K562 (cell line): Measurements from ENCODE around the gene TACR2. TPM values are rescaled to one million over a fixed set of nuclear protein-coding genes. Genes with fewer than 3 reads are reported as not detected.

Experiments
- ATAC-seq: fragments of 200-7000 bp; cut with Tn5 transposase; 3 replicates; pipeline ENCODE4 v1.9.1; 2020; ENCODE audit warnings: moderate library complexity
- BruUV-seq: library from RNA; stranded (reverse); fragments of 400-500 nt; replicated peaks from 2 replicates; lab custom pipeline; 2021; lab: Mats Ljungman, UMichigan
- CTCF ChIA-PET: fragments of 300-600 bp; formaldehyde crosslinking; extraction: SDS; loops from one replicate; lab custom pipeline; 2021; ENCODE audit warnings: low intra/inter-chr PET ratio; lab: Yijun Ruan, JAX
- POLR2A ChIA-PET: fragments of 300-600, 350-650 bp; sonication (Branson Sonifier 250); formaldehyde crosslinking; extraction: SDS; loops from one replicate; lab custom pipeline; 2021; ENCODE audit warnings: antibody characterized with exemption, inconsistent platforms; lab: Yijun Ruan, JAX
- DNase-seq, 4 experiments: peaks; one replicate each; pipeline versions ENCODE4 v3.0.0 to v3.0.0-alpha.2; 2011 to 2018; ENCODE audit warnings: low spot score in 3 of 4, mixed read lengths in 3 of 4; ENCODE audit errors: extremely low read depth in 1 of 4
- FAIRE-seq: peaks from 2 replicates; lab custom pipeline; 2011; peaks lifted over from hg19 to GRCh38; lab: Jason Lieb, UNC
- H2AFZ ChIP-seq: 2 replicates; pipeline ENCODE4 v1.6.0; 2011; ENCODE audit warnings: low read depth, low read length, control low read depth, inconsistent platforms
- H3K27ac ChIP-seq: fragments of 200-600 bp; 3 replicates; pipeline ENCODE4 v1.8.0; 2011; ENCODE audit warnings: low read depth, mild to moderate bottlenecking, control low read depth, inconsistent platforms, low read length, moderate library complexity, mixed read lengths; ENCODE audit errors: extremely low read depth
- H3K27me3 ChIP-seq, 2 experiments: fragments of 300-600 bp in 1 of 2; 2 replicates in 1 of 2; 3 replicates in 1 of 2; pipeline versions ENCODE4 v1.6.0 to v1.8.0; 2011; ENCODE audit warnings: inconsistent platforms in 2 of 2, low read length in 2 of 2, mild to moderate bottlenecking in 1 of 2, mixed read lengths in 1 of 2, moderate library complexity in 1 of 2; ENCODE audit not compliant: control insufficient read depth in 2 of 2, insufficient read depth in 2 of 2
- H3K36me3 ChIP-seq: fragments of 300-600 bp; 3 replicates; pipeline ENCODE4 v1.8.0; 2011; ENCODE audit warnings: mild to moderate bottlenecking, low read length, inconsistent platforms; ENCODE audit not compliant: control insufficient read depth, insufficient read depth
- H3K4me1 ChIP-seq, 2 experiments: fragments of 200-600 bp in 1 of 2; replicated peaks in 1 of 2; 2 replicates in 1 of 2; 3 replicates in 1 of 2; pipeline versions ENCODE4 v1.5.1 to v1.8.0; 2011; ENCODE audit warnings: inconsistent platforms in 2 of 2, low read length in 2 of 2, mild to moderate bottlenecking in 1 of 2, mixed read lengths in 1 of 2, moderate library complexity in 1 of 2; ENCODE audit not compliant: control insufficient read depth in 2 of 2, insufficient read depth in 2 of 2
- H3K4me2 ChIP-seq: 2 replicates; pipeline ENCODE4 v1.6.1; 2011; ENCODE audit warnings: low read length, control low read depth, inconsistent platforms, mixed read lengths; ENCODE audit not compliant: insufficient read depth
- H3K4me3 ChIP-seq: fragments of 200-600 bp; sonication (generic), shearing (Covaris generic); 2 replicates; pipeline ENCODE4 v1.5.1; 2016; ENCODE audit warnings: control low read depth, inconsistent platforms
- H3K79me2 ChIP-seq: fragments of 200-600 bp; 3 replicates; pipeline ENCODE4 v1.8.0; 2011; ENCODE audit warnings: low read length, inconsistent platforms; ENCODE audit not compliant: control insufficient read depth, insufficient read depth
- H3K9ac ChIP-seq, 2 experiments: 2 replicates each; pipeline versions ENCODE4 v1.6.0 to v1.6.1; 2011; ENCODE audit warnings: low read depth in 2 of 2, low read length in 2 of 2, control low read depth in 1 of 2, inconsistent platforms in 1 of 2, mild to moderate bottlenecking in 1 of 2, mixed read lengths in 1 of 2; ENCODE audit not compliant: insufficient read depth in 1 of 2
- H3K9me1 ChIP-seq: one replicate; pipeline ENCODE4 v1.6.0; 2011; ENCODE audit warnings: inconsistent platforms, mild to moderate bottlenecking, low read length, moderate library complexity; ENCODE audit not compliant: control insufficient read depth, insufficient read depth
- H3K9me3 ChIP-seq: replicated peaks from 2 replicates; pipeline ENCODE4 v1.5.1; 2011; ENCODE audit warnings: low read depth, low read length, inconsistent platforms; ENCODE audit not compliant: control insufficient read depth, insufficient read depth
- H4K20me1 ChIP-seq: replicated peaks from 2 replicates; pipeline ENCODE4 v1.6.1; 2011; ENCODE audit warnings: low read length, inconsistent platforms, mixed read lengths; ENCODE audit not compliant: control insufficient read depth, insufficient read depth
- BHLHE40 ChIP-seq: IDR thresholded peaks from 2 replicates; pipeline ENCODE4 v1.6.1; 2011; ENCODE audit warnings: low read length, improper control_type of control experiment
- CBX2 ChIP-seq: fragments of 200-600 bp; sonication (generic); IDR thresholded peaks from one replicate; pipeline ENCODE4 v1.6.1; 2012; ENCODE audit warnings: mild to moderate bottlenecking, low read length, inconsistent platforms; ENCODE audit not compliant: insufficient read depth, poor library complexity, severe bottlenecking
- ESRRB ChIP-seq: fragments of 250-450 bp; sonication (Bioruptor Pico); IDR thresholded peaks from 2 replicates; pipeline ENCODE4 v1.5.0; 2020; ENCODE audit warnings: mild to moderate bottlenecking, moderate library complexity, borderline replicate concordance
- RBM15 ChIP-seq: fragments of 200-400 bp; formaldehyde crosslinking; IDR thresholded peaks from 2 replicates; pipeline ENCODE4 v1.6.1; 2018; ENCODE audit warnings: mild to moderate bottlenecking, low read length, moderate library complexity; ENCODE audit not compliant: insufficient read depth
- SPI1 ChIP-seq: IDR thresholded peaks from 2 replicates; pipeline ENCODE4 v1.6.1; 2011; ENCODE audit warnings: low read depth, low read length, control low read depth, borderline replicate concordance
- SRF ChIP-seq, 2 experiments: fragments of 250-450, 450-650 bp in 1 of 2; sonication (Bioruptor Pico) in 1 of 2; sonication (generic) in 1 of 2; formaldehyde crosslinking; IDR thresholded peaks; 2 replicates each; pipeline versions ENCODE4 v1.5.0 to v1.5.1; 2020 to 2022; ENCODE audit warnings: mild to moderate bottlenecking in 1 of 2, missing genetic modification reagents in 1 of 2
- YY1 ChIP-seq, 3 experiments: IDR thresholded peaks; 2 replicates each; pipeline ENCODE4 v1.6.1; 2011; ENCODE audit warnings: low read length in 2 of 3, mild to moderate bottlenecking in 2 of 3, moderate library complexity in 2 of 3, borderline replicate concordance in 1 of 3, control low read depth in 1 of 3, low read depth in 1 of 3; ENCODE audit not compliant: insufficient read depth in 3 of 3, insufficient replicate concordance in 2 of 3, control insufficient read depth in 1 of 3, insufficient read length in 1 of 3; ENCODE audit errors: extremely low read depth in 1 of 3
- ZKSCAN1 ChIP-seq: fragments of 150-350 bp; IDR thresholded peaks from 2 replicates; pipeline ENCODE4 v1.6.1; 2016; ENCODE audit warnings: low read depth, low read length
- ZNF184 ChIP-seq: sonication (generic); formaldehyde crosslinking; IDR thresholded peaks from 2 replicates; pipeline ENCODE4 v1.5.0; 2020; ENCODE audit warnings: missing genetic modification reagents
- ZNF41 ChIP-seq: fragments of 250-450 bp; sonication (Bioruptor Pico); conservative IDR thresholded peaks from 2 replicates; pipeline ENCODE4 v1.4.0; 2020; ENCODE audit warnings: mild to moderate bottlenecking
- ZSCAN32 ChIP-seq: fragments of 450-650 bp; formaldehyde crosslinking; IDR thresholded peaks from 2 replicates; pipeline ENCODE4 v1.4.0; 2020; ENCODE audit warnings: mild to moderate bottlenecking, moderate library complexity
- WGBS: fragments of 100-300 bp; shearing (Covaris generic); methylation state at CpG from one replicate; pipeline ENCODE4 v1.1.6; 2016; ENCODE audit warnings: low coverage, mixed read lengths; ENCODE audit not compliant: insufficient coverage; ENCODE audit errors: missing lambda C conversion rate; 5-methylcytosine and 5-hydroxymethylcytosine counted together
- in situ Hi-C: fragments of 300-500 bp; cut with MboI; formaldehyde crosslinking; loops from 4 replicates; pipeline ENCODE4 v1.15.0; 2018; ENCODE audit warnings: inconsistent platforms, mixed read lengths
- intact Hi-C: fragments of 100-400 bp; cut with micrococcal nuclease; formaldehyde crosslinking; loops from 2 replicates; pipeline ENCODE4 v1.14.2; 2022
- polyA plus RNA-seq, 8 experiments: library from polyadenylated mRNA; depleted of rRNA in 4 of 8; stranded (reverse) in 5 of 8; unstranded in 3 of 8; fragments of >200 nt; fragmentation: Nextera tagmentation in 2 of 8; fragmentation: Illumina TruSeq in 1 of 8; extraction: Ambion mirVana in 2 of 8; extraction: Trizol in 1 of 8; gene quantifications; 2 replicates each; pipeline versions ENCODE4 v1.2.1 to v1.2.3, GENCODE V29; 2011 to 2014; ENCODE audit warnings: inconsistent platforms in 1 of 8, missing spikeins in 1 of 8
- total RNA-seq, 7 experiments: library from RNA; depleted of rRNA in 6 of 7; stranded (reverse); fragments of >200 nt in 6 of 7; fragmentation: Illumina TruSeq in 2 of 7; extraction: Trizol in 2 of 7; gene quantifications; 2 replicates each; pipeline versions ENCODE4 v1.2.1 to v1.2.3, GENCODE V29; 2011 to 2021; ENCODE audit warnings: low replicate concordance in 1 of 7

Gene TACR2
- total and polyA plus RNA-seq, 9 of the 15 experiments (the other 6 are each of a cell fraction or from before 2014, with no cell fraction given) = not detected

DNA sequence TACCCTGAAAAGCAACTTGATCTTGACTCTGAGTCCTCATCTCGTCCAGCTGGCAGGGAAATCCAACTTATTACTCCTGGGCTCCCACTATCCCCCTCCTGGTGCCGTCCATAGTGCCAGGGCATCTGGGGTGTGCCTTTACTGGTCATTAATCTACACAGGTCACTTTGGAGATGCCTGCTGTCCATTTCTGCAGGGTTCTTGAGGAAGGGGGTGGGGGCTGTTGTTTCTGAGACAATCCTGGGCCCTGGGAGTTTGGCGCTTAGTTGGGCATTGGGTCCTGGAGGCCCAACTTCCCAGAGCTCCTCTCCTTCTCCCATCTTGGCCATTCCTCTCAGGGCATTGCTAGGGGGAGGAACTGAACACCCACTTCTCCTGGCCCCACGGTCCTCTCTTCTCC lies 6.0 kb upstream of the TACR2 start (continued):
- no peak for TF ChIP-seq YY1 (IDR thresholded peaks at IDR 0.05; ENCODE audit: borderline replicate concordance in 1 of 3, control insufficient read depth in 1 of 3, extremely low read depth in 1 of 3, insufficient read depth in 3 of 3, insufficient read length in 1 of 3, insufficient replicate concordance in 2 of 3, low read depth in 1 of 3, low read length in 2 of 3)
- TF ChIP-seq ZSCAN32 (CRISPR knock-in tag) = no peak
- no peak for TF ChIP-seq CBX2
- TF ChIP-seq RBM15 = no peak
- no peak for TF ChIP-seq ZNF41

DNA sequence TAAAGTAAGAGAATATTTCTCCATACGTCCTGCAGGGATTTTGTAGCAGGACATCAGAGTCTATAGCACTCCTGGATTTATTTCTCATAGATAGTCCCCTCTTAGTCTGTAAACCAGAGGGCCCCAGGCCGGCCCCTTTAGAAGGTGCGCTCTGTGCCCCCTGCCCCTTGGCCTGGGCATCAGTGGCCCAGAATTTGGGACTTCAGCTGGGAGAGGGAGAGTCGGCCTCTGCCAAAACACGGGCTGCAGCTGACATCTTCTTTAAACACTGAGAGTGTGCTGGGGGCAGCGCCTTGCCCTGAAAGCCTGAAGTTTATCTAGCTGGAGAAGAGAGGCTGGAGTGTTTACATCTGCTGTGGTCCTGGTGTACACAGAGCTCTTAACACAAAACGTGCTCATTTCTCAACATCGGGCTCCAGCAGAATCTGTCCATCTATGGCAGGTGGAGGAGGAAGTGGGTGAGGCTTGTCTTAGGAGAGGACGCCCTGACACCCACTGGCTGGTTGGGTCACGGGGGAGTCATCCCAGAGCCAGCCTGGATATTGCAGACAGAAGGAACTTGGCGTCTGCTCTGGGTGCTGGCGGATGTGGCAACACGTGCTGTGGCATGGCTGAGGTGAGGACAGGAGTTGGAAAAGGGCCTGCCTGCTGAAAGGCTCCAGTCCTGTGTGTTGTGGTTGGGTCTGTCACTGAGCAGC lies 5.0 kb upstream of the TACR2 start:
- Histone ChIP-seq H3K9me3 (no peaks in the 10 kb centered on the region), H3K4me2 (no peak overlapping the region; the same call in 1 of the 2 replicates), H4K20me1 (no peaks in the 10 kb centered on the region), H3K36me3 (no peaks in the 10 kb centered on the region), H3K9me1 (no peaks in the 10 kb centered on the region), H3K27ac (no peak overlapping the region), H3K4me1 (peaks cover 6 to 15% of the 10 kb centered on the region in 2 experiments), H3K27me3 (peaks cover 32 to 45% of the 10 kb centered on the region in 2 experiments), H2AFZ (peak overlapping the region; percentile 14; the same call in 1 of the 2 replicates), H3K9ac (peak overlapping the region in 1 of 2 experiments; percentile 9; a peak in 1 of 4 replicates), H3K79me2 (no peaks in the 10 kb centered on the region), H3K4me3 (no peak overlapping the region)
- ATAC-seq = no peak; the same call in 1 of the 3 replicates
- intact Hi-C loops (no loop called here), in situ Hi-C loops (no loop called here)
- BruUV-seq = no TSS peak
- ChIA-PET CTCF (interaction anchor here (0.6 kb wide), 1 partner anchor 184 kb away, joined by 3 read pairs; no protein-coding TSS in a partner anchor), POLR2A (interaction anchor here (0.7 to 1.1 kb wide), 5 partner anchors 11 to 1572 kb away, joined by 3 to 5 read pairs (median 3); no protein-coding TSS in a partner anchor)
- FAIRE-seq = no peak
- TF ChIP-seq ESRRB (CRISPR knock-in tag) (no peak), ZNF184 (CRISPR knock-in tag) (0 out of 2 replicates have a peak, but pooled peaks have one; percentile 6), ZKSCAN1 (no peak), RBM15 (no peak), BHLHE40 (peak; percentile 42; the same call in 1 of the 2 replicates), SPI1 (peak; percentile 71; the same call in 1 of the 2 replicates), SRF (CRISPR knock-in tag; IDR thresholded peaks at IDR 0.05) (peak in 1 of 2 experiments; percentile 15; a peak in 1 of 4 replicates)
- WGBS = 10% methylated on average over 13 of the region's 13 CpGs
- DNase-seq = no peak
